ENCODE measurements around the gene ELL2.
A peak's percentile ranks its signal among the peaks of the same experiment; 100 is the strongest.
"Not testable (repeated sequence)": the region's sequence is repeated elsewhere in the genome, so short reads cannot be mapped to it uniquely, and the experiment has no call there.

The ELL2 gene

GRCh38 chr5:95874246-95874645 lies 87.4 kb downstream of the ELL2 start:
- no peak for DNase-seq

- no peak for DNase-seq
Observed at GRCh38 chr5:95873351-95873750, 88.3 kb downstream of the ELL2 start.

DNA sequence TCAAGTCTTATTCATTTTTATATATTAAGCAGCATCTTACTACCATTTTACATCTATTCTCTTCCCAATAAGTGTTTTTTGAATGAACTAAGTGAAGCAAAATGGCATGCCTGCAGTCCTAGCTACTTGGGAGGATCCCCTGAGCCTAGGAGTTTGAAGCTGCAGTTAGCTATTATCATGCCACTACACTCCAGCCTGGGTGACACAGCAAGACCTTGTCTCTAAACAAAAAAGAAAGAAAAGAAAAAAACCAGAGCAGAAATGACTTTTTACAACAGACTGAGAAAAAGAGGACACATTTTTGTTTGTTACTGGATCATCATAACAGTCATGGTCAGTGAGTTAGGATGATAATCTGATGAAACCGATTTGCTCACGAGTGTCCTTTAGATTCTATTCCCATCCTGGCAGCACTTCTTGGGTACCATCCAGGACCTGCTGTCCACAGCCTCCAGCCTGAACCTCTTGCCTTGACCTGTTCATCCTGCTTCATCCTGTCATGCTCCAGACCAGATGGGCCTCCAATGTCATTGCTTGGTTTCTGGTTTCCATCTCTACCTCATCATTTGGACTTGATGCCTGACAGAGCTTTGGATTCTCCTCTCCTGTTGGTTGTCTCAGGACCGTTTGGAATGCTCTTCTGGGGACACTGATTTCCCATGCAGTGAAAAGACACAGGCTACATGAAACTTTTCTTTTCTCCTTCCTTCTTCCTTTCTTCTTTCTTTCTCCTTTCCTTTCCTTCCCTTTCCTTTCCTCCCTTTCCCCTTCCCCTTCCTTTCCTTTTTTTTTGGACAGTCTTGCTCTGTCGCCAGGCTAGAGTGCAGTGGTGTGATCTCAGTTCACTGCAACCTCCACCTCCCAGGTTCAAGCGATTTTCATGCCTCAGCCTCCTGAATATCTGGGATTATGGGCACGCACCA lies 89.0 kb downstream of the ELL2 start:
- no peak for DNase-seq

DNA sequence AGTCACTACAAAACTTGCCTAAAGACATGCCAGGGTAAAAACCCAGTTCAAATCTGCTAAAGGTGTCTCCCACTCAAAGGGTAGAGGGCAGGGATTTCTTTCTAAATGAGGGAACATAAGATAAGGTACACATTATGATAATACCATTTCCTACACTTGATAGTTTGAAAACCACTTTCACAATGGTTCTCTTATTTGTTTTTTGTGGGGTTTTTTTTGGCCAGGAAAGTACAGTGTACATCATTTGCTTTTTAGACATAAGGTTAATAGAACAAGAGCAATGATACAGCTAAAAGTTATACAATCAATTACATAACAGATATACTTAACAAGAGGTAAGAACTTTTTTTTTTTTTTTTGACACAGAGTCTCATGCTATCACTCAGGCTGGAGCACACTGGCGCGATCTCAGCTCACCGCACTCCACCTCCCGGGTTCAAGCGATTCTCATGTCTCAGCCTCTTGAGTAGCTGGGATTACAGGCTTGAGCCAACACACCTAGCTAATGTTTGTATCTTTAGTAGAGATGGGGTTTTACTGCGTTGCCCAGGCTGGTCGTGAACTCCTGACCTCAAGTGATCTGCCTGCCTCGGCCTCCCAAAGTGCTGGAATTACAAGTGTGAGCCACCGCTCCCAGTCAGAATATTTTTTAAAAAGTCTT lies 90.4 kb downstream of the ELL2 start:
- no peak for DNase-seq

GRCh38 chr5:95870105-95870672 lies 91.5 kb downstream of the ELL2 start:
- no peak for DNase-seq

DNA sequence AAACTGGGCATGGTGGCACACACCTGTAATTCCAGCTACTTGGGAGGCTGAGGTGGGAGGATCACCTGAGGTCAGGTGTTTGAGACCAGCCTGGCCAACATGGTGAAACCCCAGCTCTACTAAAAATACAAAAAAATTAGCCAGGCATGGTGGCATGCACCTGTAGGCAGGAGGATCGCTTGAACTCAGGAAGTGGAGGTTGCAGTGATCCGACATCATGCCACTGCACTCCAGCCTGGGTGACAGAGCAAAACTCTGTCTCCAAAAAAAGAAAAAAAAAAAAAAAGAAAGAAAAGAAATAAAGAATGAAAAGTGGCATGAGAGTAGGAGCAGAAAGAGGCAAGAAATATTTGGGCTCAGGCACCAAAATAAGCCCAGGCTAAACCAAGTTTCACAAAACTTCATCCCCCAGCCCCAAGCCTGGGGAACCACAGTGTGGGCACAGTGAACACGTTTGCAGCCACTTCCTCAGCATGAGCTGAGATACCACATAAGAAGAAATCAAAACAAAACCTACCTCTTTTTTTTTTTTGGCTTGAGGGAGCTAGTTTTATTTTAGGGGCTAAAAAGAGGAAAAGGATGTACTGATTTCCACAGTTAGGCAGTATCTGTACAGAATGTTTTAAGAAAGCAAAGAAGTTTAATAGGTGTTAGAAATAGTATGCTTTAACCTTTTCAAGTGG lies 92.3 kb downstream of the ELL2 start:
- DNase-seq: not testable (repeated sequence)

DNA sequence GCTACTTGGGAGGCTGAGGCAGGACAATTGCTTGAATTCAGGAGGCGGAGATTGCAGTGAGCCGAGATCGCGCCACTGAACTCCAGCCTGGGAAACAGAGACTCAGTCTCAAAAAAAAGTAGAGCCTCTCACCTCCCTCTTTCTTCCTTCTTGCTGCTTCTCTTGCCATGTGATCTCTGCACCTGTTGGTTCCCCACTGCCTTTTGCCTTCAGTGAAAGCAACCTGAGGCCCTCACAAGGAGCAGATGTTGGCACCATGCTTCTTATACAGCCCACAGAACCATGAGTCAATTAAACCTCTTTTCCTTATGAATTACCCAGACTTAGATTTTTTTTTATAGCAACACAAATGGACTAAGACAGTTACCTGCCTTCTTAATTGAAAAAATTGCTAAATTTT lies 93.5 kb downstream of the ELL2 start:
- DNase-seq: no peak

DNA sequence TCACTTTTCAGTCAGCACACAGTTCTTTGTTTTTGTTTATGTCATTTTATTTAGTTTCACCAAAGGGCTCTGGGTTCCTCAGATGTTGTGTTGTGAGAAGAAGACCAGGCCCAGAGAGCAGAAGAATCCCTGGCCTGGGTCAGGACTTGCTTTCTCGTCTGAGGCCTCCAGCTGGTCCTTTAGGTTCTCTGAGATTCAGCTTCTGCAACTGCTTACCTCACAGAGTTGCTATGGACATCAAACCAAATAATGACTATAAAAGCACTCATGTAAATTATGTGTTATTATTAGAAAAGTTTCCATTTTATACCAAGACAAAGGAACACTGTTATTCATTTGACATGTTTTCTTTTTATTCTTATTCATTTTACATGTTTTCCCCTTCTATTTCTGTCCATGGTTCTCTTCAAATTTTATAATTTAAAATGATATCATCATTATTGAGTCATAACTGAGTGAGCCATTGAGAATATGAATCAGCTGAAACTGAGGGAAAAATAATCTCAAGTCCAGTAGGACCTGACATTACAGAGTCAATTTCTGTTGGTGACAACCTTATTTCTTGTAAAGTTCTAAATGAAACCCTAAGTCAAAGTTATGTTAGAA lies 95.1 kb downstream of the ELL2 start:
- DNase-seq: no peak

- DNase-seq: no peak
Observed at GRCh38 chr5:95864944-95865504, 96.6 kb downstream of the ELL2 start.

DNA sequence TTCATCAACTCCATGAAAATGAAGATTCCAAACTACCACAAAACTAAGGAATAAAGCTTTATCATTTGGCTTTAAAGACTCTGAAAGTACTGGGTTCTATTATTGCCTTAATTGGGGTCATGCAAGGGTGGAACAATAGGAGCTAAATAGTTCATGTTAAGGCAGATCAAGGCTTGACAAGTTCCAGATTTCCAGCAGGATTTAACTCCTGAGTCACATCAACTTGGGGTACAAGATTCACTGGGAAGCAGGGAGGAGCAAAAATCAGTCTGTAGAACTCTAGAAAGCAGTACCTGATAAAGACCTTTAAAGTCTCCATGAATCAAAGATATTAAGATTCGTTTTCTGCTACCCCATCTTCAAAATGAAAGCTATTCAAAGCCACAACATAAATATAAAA lies 97.2 kb downstream of the ELL2 start:
- no peak for DNase-seq

- DNase-seq: no peak
Observed at GRCh38 chr5:95863383-95863757, 98.3 kb downstream of the ELL2 start.

DNA sequence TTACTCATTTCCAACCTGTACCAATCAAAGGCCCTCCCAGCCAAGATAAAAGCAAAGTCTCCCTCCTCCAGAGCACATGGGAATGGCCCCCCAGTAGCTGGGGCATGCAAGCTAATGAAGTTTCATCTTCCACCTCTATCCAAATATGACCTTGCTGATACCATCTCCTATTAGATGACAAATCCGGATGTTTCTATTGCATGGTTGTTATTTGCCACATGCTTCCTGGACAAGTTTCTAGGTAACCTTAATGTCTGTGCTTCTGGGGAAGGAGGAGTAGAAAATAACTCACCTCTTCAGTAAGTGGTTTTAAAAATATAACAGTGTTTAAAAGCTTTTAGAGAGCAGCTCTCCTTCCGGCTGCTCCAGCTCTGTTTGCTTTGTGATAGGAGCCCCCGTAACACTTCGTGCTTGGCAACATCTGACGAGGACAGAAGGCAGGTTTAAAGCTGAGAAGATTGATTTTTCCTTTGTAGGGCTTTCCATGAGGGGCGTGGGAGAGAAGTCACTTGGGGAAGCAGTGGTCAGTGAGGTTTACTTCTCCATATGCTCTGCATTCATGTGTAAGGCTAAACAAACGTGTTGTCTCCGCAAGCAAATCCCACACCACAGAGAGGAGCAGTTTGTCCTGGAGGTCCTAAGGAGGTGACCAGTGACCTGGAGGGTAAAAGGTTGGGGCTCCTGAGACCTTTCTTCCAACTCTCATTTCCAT lies 98.8 kb downstream of the ELL2 start:
- no peak for DNase-seq

DNA sequence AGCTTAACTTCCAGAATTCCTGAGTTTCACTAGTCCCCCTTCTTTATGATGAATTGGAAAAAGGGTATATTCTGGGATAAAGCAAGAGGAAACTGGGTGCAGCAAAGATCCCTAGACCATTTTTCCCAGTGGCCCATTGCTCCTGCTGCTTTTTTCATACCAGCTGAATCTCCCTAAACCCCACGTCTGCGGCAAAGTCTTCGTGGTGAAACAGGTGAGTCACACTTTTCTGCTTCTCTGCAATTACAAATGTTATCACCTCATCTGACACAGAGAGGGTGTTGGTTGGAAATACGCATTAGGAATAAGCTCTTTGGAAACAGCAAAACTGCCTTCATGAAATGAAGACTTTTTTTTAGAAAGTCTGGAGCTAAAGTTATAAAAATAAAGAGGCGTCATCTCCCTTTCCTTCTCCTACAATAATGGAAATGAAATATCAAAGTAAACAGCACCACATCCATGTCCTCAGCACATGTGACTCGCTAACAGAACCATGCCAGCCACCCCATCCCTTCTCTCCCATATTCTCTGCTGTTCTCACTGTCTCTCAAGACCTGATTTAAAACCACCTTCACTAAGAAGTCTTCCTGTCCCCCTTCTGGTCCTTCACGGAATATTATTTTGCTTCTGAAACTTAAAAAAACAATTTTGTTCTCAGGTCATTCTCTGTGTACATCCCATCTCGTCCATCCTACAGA lies 99.6 kb downstream of the ELL2 start:
- DNase-seq: peak; percentile 66

DNA sequence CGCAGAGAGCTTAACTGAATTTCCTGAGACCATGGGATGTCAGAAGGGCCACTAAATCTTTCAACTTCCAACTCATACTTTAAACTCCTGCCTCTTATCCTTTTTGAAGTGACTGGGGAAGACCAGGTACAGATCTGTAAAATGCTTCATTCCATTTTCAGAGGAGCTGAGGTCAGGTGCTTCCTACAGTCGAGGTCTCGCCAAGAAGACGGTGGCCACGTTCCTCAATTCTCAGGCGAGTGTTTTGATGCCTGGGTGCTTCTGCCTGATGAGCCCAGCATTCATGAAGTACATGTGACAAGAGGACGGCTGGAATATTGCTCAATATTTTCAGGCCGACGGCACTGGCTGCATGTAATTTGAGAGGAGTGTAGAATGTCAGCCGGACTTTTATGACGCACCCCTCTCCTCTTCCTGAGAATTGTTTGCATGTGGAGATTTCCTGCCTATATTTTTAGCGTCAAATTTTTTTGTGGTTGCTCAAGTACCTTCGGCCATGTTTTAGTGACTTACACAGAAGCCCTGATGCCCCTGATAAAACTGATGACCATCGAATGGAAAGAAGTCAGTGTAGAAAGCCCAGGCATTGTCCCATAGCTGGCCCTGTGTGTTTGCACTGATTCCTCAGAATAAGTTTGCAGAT lies 100.3 kb downstream of the ELL2 start:
- peak; percentile 99 for DNase-seq

DNA sequence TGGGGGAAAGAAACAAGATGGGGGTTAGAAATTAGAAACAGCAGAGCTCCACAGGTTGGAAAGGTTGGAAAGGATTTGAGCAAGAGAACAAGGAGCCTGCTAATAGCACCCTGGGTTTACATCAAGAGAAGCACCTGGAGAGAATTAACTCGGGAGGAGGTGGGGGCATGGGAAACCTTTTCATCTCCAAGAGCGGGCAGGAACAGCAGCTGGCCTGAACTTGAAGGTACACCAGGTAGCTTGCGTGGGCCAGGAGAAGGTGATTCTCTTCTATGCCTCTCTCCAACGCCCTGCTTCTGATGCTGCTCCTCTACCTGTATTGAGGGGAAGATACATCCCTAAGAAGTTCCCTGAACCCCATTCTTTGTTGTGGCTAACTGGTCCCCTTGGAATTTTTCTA lies 102.0 kb downstream of the ELL2 start:
- DNase-seq: no peak

- peak; percentile 98 for DNase-seq
Observed at GRCh38 chr5:95858661-95859595, 102.7 kb downstream of the ELL2 start.

DNA sequence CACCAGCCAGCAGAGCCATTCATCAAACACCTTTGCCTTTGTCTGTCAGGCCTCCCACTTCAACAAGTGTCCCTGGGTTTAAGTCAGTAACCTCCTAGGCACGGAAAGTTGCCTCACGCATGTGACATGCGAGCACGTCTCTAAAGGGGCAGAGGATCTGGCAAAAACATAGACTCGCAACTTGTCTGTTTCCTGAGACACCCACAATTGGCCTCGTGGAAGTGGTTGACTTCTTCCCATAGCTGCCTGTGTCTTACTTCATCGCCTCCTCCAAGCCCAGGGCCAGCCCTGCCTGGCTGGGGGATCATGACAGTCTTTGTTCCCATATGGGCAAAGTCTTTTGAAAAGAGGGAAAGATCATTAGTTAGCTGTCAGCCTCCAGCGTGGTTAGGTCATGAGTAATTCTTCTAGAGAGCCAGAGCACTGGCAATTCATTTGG lies 103.6 kb downstream of the ELL2 start:
- DNase-seq: peak; percentile 92

- peak; percentile 83 for DNase-seq
Observed at GRCh38 chr5:95857185-95857945, 104.3 kb downstream of the ELL2 start.

- no peak for DNase-seq
Observed at GRCh38 chr5:95856501-95856981, 105.1 kb downstream of the ELL2 start.
